GM18873 (cell line): ENCODE measurements around the gene SHISA9.

ENCODE experiments used
- ATAC-seq: cut with Tn5 transposase; IDR thresholded peaks from one replicate; pipeline ENCODE4 v1.9.1; 2021; ENCODE audit warnings: mild to moderate bottlenecking, moderate library complexity, moderate number of reproducible peaks; ENCODE audit not compliant: unreplicated experiment, low FRiP score

Gene SHISA9

DNA sequence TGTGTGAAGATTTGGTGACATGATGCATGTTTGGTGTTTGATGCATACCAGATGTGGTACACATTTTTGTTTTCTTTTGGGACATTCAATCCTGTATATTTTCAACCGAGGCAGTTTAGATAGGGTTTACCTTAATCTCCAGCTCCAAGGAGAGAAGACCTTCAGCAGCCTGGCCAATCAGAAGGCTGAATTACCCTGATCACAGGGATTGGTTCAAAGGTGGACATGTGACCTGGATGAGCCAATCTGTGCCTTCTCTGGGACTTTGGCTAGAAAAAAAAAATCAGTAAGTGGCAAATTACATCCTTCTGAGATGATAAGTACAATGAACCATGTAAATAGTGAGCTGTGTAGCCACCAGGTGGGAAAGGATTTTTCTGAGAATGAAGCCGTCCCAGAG lies 205.1 kb downstream of the SHISA9 start:
- no peak for ATAC-seq

DNA sequence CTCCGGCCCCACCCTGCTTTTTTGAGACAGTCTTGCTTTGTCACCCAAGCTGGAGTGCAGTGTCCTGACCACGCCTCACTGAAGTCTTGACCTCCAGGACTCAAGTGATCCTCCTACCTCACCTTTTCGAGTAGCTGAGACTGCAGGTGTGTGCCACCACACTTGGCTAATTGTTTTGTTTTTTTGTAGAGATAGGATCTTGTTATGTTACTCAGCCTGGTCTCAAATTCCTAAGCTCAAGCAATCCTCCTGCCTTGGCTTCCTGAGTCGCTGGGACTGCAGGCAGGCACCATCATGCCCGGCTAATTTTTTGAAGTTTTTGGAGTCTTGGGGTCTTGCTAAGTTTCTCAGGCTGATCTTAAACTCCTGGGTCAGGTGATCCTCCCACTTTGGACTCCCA lies 206.7 kb downstream of the SHISA9 start:
- no peak for ATAC-seq

DNA sequence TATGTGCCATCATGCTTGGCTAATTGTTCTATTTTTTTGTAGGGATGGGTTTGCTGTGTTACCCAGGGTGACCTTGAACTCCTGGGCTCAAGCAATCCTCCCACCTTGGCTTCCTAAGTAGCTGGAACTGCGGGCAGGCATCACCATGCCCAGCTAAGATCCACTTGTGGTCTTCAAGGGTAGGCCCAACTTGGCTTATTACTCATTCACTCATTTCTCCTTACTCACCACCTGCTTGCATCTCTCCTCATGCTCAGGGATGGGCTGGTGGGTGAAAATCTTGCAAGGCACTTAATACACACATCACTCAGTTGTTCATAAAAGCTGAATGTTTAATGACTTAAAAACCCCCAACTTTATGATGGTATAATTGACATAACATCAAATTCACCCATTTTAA lies 207.8 kb downstream of the SHISA9 start:
- no peak for ATAC-seq

DNA sequence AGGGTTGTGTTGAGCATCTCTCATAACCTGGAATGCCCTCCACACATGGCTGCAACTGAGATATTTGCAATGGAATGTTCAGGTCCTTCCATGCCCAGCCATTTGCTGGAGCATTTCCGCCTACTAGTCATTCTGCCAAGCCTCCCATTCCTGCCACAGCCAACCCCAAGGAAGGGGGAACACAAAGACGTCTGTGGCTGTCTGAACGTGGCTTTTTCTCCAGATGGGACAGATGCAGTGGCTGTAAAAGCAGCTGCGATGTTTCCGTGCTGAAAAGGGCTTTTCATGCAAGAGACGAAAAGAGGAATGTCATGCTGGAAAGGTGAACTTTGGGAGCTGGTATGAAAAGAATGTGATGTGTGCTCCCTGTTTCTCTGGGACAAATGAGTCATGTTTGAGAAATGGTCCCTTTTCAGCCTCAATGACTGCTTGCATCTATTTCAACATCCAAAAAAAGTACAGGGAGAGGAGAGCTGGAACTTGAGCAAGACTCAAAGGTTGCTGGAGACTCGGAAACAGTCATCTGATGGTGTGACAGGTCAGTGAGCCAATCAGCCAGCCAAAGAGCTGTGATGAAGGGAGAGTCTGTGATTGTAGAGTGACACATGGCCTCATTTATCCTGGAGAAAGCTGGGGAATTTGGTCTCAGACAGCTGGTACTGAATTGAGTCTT lies 208.9 kb downstream of the SHISA9 start:
- ATAC-seq: no peak

DNA sequence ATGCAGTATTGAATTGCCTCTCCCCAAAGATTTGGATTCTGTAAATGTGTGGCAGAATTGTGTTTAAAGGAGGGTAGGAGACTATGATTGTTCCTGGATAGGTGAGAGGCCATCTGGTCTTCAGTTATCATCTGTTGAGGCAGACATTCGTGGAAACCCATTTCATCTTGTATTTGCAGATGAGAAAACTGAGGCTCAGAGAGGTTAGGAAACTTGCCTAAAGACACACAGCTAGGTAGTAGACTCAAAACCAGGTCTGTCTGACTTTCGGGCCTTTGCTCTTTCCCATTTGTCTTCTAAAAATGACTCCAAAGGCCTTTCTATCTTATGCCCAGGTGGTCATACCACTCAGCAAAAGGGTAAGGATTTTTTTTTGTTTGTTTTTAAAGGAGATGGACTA lies 210.3 kb downstream of the SHISA9 start:
- no peak for ATAC-seq

DNA sequence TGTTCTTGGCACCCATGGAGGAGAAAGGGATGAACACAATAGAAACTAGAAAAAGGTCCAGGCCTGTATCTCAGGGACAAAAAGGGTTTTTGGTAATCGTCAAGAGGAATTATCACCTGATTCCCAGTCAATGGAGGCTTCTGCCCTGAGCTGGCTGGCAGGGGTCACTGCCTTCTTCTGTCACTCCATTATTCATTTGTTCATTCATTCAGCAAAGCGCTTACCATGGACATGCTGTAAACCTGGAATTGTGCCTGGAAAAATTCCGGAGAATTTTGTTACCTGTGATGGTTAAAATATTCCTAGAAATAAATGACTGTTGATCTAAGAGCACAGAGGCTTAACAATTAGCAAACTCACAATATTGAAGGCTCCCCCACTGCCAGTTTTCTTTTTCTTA lies 212.3 kb downstream of the SHISA9 start:
- ATAC-seq: no peak

DNA sequence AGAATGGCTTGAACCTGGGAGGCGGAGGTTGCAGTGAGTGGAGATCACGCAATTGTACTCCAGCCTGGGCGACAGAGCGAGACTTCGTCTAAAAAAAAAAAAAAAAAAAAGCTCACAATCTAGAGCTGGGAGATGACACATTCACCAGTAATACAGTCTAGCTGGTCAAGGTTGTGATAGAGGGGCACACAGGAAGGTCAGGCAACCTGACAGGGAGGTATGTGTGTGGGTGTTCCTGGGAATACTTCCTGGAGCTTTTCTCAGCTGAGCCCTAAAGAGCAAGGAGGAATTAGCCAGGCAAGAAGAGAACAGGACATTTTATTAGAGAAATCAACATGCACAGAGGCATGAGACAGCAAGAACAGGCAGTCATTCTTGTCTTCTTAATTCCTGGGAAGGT lies 216.7 kb downstream of the SHISA9 start:
- no peak for ATAC-seq

DNA sequence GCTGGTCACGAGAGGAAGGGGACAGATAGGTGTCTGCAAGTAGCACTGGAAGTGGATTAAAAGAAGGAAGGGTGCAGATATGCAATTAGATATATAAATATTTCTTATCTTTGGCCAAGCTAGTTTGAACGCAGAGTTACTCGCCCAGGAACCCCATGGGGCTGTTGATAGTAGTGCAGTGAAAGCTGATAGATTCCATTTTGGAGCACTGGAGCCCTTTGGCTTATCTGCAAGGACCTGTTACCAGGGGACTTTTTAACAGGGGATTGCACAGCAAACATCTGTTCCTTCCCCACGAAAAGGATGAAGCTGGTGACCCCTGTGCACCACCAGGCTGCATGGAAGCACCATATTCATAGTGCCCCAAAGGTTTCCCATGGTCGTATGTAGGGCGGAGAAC lies 218.7 kb downstream of the SHISA9 start:
- no peak for ATAC-seq

DNA sequence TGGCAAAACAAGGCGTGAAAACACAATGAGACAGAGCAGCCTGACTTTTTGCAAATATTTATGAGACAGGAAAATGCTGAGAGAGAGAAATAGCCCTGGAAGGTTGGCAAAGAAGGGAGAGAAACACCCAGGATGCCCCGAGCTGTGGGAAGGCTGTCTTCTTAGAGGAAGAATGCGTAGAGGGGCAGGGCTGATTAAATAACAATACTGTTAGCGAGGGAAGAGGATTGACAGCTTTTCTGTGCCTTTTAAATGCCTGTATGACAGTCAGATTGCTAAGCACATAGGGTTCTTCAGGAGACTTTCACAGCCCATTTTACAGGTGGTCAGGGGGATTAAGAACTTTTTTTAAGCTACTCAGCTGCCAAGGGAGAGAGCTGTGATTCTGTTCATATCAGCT lies 219.2 kb downstream of the SHISA9 start:
- ATAC-seq: no peak

DNA sequence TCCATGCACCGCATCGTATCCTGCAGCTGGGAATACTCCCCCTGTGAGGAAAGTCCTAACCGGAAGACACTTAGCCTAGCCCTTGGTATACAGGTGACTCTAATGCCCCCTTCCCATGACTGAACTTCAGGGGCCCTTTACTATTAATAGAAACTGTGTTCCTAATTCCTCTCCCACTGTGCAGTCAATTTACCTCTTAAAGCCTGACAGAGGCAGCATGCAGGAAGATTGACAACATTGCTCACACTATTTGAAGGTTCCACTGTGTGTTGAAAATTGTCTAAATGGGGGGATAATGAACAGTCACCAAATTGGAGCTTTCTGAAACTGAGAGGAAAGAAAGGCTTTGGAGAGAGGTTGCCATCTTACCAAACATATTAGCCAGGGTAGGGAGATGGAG lies 222.6 kb downstream of the SHISA9 start:
- no peak for ATAC-seq

DNA sequence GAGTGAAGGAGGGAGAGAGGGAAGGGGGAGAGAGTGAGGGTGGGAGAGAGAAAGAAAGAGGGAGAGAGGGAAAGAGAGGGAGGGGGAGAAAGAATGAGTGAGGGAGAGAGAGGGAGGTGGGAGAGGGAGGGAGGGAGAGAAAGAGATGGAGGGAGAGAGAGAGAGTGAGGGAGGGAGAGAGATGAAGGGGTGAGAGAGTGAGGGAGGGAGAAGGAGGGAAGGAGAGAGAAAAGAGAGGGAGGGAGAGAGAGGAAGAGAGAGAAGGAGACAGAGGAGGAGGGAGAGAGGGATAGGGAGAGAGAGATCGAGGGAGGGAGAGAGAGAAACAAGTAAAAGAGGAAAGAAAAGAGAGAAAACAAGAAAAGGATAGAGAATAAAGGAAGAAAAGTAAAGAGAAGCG lies 225.7 kb downstream of the SHISA9 start:
- no peak for ATAC-seq

DNA sequence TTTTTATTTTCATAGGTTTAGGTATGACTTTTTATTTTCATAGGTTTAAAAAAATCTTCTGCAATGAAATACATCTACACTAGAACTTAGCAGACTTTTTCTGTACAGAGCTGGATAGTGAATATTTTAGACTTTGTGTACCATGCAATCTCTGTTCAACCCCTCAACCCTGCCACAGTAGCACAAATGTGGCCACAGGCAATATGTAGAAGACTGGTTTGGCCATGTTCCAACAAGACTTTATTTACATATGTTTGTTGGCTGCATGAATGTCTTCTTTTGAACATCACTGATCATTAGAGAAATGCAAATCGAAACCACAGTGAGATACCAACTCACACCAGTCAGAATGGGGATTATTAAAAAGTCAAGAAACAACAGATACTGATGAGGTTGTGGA lies 229.2 kb downstream of the SHISA9 start:
- ATAC-seq: no peak

DNA sequence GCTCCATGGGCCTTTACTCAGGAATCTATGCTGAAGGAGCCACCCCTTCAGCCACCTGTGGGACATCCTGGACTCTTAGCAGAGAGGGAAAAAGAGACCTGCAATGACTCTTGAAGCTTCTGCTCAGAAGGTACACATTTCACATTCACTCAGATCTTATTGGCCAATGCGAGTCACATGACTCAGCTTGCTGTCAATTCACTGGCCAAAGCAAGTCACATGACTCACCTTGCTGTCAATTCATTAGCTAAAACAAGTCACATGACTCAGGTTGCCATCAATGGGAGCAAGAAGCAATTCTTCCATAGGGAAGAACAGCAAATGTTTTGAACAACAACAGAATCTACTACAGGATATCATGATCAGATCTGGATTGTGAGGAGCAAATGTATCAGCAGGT lies 233.4 kb downstream of the SHISA9 start:
- ATAC-seq: no peak

DNA sequence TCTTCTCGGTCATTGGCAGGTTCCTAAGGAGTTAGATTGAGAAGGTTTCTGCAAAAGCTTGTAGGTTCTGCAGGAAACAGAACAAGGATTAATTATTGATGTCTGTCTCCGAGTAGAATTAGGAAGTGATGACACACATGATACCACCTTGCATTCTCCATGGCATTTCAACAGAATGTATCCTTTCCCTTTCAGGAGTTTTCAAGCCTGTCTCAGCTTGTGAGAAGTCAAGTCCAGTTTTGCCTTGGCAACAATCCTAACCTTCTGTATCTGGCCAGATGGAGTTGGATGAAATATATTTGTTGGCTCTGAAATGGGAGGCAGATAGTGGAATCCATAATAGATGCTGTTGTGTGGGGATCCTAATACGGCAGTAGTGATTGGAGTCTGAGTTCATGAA lies 235.5 kb downstream of the SHISA9 start:
- ATAC-seq: no peak

DNA sequence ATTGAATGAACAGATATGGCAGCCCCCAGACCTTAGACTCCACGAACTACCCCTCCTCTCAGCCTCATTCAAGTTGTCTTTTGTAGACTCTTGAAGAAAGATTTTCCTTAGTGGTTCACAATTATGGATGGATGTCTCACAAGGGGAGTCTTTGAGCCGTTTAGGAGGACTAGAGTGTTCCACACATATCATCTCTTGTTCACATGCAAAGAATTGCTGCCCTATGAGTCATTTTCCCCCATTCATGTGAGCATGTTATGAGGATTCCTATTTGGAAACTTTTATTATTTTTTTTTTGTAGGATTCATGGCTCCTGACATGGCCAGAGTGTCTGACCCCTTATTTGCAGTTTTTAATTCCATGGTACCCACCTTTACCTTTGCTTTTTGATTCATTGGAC lies 237.1 kb downstream of the SHISA9 start:
- ATAC-seq: no peak

DNA sequence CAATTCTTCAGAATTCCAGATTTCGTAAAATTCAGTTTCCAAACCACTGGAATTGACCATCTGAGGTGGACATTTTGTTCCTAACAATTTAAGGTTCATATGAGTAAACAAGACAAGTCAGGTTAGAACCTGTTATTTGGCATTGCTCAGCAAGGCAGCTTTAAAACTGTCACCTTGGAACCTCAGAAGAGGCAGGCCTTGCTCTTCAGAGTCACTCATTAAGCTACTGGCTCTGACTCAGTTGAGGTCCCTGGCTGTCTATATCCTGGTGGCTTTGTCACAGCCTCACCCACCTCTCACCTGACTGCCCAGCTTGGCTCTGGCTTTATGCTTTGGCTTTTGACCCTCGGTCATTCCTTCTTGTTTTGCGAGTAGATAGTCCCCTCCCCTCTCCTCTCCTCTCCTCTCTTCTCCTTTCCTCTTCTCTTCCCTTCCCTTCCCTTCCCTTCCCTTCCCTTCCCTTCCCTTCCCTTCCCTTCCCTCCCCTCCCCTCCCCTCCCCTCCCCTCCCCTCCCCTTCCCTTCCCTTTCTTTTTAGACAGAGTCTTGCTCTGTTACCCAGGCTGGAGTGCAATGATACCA lies 238.4 kb downstream of the SHISA9 start:
- no peak for ATAC-seq

DNA sequence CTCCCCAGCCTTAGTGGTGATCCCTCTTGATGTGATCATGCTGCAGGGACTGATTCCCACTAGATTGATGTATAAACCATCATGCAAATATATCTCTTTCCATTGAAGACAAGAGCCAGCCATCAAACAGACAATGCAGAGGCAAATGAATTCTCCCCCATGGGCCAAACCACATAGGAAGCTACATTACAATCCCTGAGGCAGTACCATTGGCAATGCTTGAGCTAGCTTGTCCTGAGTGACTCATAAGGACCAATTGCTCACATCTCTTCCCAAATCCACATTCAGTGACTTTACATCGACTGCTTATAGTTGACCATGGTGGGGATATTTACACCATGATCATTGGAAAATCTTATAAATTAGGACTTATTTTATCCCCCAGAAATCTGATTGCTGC lies 242.2 kb downstream of the SHISA9 start:
- no peak for ATAC-seq

DNA sequence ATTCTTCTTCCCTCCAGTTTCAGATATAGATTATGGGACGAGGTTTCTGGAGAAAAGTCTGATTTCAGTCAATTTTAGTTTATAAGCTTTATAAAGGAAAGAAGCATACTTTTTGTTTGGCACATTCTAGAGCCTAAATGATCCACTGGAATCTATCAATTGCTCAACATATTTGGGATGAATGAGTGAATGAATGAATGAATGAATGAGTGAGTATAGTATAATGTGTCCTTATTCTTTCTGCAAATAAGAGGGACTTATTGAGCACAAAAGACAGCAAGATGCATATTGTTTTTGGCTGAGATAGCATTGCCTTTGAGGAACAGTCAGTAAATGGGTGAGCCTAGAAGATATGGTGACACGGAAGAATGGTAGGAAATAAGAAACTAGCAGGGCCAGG lies 245.4 kb downstream of the SHISA9 start:
- ATAC-seq: no peak

DNA sequence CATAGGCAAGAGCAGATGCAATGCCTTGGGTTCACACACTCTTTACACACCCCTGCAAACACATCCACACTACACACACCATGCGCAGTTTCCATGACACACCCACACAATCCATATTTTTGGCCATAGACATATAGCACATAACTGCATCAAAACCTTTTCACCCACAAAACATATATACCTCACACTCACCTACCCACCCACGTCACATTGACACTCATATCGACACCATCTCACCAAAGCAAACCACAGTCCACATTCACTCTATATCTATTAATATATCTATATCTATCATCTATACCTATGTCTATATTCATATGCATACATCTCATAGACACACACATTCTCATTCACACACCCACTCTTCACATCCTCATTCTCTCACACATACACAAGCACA lies 246.9 kb downstream of the SHISA9 start:
- ATAC-seq: no peak

DNA sequence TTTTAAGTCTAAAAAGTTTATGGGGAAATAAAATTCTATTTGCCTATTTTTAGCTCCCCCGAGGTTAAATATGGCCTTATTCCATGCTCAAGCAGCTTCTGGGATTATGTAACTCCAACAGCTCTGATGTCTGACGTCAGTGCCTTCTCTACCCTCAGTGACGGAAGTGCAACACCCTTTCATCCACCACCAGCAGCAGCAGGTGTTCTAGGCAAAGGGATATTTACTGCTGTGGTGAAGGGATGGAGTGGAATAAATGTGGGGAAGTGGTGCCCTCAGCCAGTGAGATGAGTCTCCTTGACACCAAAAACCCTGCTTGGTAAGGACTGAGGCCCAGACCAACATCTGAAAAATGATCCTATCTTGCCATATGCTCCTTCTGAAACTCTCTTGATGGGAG lies 247.4 kb downstream of the SHISA9 start:
- no peak for ATAC-seq

DNA sequence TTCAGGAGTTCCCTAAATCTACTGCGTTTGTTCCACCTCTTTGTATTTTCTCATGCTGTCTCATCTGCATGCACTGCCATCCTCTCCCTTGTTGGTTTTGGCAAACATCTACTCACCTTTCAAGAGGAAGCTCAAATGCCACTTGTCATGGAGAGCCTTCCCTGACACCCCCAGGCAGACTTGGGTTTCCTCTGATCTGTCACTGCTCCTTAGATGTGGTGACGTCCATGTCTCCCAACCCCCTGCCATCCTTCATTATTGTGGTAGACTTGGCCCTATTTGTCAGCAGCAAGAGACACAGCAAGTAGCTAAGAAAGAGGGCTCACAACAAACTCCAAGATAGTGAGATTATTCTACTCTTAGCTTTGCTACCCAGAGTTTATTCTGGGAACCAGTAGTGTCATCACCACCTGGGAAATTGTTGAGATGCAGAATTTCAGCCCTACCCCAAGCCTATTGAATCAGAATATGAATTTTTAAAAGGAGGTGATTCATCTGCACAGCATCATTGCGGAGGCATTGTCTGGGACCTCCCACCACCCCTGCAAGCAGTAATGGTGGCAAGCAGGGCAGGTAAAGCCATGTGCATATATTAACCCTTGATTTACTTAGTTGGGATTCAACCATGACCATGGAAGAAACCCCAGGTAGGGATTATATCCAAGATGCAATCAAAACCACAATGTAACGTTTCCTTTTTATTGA lies 248.9 kb downstream of the SHISA9 start:
- no peak for ATAC-seq

DNA sequence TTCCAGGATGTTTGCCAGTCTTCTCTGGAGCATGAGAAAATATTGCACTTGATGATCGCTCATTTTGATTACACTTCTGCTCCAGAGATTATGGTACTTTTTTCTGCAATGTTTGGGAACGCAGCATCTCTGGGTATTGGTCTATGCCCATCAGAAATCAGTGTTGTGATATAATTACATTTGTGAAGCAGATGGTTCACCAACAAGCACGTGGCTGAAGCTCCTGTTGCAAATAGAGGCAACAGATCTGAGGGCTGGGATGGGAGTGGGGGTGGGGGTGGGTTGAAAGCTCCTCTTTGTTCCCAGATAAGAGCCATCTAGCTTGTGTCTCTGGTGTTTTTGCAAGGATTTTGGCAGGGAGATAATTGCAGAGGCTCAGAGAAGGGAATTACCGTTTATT lies 252.3 kb downstream of the SHISA9 start:
- no peak for ATAC-seq
